HG02759 (cell line): ENCODE results near the gene CSNK1D.

ENCODE experiments used
- ATAC-seq: cut with Tn5 transposase; IDR thresholded peaks from one replicate; pipeline ENCODE4 v1.9.1; 2021; ENCODE audit warnings: mild to moderate bottlenecking, moderate library complexity; ENCODE audit not compliant: unreplicated experiment

Gene CSNK1D

DNA sequence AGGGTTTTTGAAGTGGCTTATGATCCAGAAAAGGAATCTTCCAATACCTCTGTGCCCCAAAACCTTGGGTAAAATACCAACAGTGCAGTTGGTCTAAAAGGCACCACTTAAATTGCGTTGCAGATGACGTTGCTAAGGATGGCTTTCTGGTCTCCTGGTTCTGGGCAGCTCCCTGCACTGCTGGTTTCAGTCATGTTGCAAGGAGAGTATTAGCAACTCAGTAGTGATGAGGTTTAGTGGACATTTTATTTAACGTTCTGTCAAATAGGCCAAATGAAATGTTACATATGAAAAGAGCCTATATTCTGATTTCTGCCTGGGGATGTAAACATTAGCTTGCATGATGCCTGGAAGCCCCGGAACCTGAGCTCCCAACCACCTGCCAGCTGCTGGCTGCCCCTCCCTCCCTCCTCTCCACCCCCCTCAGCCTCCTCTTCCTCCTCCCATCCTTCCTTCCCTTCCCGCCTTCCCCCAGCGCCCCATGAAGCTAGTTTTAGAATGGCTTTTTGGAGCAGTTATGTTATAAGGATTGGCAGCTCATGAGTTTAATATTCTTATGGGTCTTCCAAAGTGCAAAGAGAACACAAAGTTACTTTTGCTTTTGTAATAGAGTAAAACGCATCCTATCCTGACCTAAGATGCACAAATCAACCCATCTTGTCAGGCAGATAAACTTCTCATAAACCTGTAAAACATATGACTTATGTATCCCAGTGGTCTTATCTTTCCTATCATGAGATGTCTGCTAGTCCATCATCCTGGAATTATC is 23.2 kb upstream of the CSNK1D start:
- no peak for ATAC-seq

- ATAC-seq = no peak
Observed at GRCh38 chr17:82295472-82295814, 21.9 kb upstream of the CSNK1D start.

DNA sequence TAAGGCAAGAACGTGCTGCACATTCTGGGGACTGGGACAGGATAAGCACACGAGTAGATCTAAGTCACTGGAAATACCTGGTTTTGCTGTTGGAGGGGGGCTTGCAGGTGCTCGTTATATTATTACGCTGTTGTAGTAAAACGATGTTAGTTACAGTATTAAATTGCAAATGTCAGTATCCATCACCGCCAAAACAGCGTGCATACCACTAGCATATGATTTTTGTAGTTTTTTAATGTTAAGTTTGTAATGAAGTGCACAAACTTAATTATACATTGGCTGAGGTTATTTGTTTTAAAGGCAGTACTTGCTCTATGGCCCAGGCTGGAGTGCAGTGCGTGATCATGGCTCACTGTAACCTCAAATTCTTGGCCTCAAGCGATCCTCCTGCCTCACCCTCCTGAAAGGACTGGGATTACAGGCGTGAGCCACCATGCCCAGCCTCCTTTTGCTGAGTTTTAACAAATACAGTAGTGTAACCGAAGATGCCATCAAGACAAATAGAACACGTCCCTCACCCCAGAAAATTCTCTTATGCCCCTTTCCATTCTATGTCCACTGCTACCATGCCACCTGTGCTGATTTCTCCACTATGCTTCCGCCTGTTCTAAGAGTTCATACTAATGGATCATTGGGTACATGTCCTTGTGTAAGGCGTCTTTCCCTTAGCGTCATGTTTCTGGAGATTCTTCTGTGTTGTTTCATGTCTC is 20.7 kb upstream of the CSNK1D start:
- ATAC-seq = no peak

DNA sequence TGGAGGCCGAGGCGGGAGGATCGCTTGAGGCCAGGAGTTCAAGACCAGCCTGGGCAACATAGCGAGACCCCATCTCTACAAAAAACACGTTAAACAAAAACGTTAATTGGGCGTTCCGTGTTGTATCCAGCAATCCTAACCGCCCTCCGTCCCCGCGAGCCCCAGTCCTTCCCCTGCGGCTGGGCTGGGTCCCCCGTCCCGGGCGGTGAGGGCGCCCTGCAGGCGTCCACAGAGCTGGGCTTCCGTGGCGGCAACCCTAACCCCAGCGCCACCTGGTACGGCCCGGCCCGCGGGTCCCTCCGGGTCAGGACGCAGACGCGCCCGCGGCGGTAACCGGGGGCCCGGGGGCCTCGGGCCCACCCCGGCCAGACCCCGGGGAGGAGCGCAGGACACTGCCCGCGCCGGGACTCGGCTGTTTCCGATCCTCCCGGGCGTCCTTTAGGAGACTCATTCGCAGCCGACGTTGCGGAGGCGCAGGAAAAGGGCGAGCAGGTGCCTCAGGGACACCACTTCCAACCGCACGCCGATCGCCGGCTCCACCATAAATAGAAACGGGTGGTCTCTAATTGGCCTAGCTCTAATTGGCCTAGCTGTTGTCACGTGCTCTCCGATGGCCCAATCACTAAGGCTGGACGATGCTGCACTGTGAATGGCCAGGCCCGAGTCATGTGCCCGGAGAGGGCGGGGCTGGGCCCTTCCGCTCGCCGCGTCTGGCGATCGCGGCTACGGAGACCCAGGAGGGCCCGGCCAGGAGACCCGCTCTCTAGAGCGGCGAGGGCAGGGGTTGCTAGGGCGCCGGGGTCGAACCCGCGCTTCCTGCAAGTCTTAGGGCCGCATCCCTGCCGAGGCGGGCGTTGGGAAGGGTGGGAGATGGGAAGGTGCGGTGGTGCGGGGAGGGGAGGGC is 19.0 kb upstream of the CSNK1D start:
- peak; percentile 90 for ATAC-seq

DNA sequence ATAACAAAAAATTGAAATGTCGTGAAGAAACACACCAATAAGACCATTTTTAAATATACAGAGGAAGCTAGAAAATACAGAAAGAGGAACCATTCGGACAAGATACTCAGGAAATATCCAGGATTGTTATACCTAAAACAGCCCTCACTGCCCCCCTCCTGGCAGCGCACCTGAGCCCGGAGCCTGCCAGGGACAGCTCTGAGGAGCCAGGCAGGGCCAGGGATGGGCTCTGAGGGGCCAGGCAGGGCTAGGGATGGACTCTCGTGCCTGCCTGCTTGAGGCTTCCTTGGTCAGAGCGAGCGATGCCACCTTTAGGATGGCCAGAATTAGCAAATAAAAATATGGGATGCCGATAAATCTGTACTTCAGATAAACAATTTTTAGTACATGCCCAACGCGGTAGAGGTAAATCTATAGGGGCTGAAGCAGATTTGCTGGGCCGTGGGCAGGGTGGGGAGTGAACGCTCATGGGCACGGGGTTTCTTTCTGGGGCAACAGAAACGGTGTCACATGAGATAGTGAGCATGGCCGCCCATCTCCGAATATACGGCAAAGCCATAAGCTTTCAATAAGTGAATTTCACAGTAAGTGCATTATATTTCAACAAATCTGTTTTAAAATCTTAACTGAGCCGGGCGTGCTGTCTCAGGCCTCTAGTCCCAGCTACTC is 18.2 kb upstream of the CSNK1D start:
- no peak for ATAC-seq

DNA sequence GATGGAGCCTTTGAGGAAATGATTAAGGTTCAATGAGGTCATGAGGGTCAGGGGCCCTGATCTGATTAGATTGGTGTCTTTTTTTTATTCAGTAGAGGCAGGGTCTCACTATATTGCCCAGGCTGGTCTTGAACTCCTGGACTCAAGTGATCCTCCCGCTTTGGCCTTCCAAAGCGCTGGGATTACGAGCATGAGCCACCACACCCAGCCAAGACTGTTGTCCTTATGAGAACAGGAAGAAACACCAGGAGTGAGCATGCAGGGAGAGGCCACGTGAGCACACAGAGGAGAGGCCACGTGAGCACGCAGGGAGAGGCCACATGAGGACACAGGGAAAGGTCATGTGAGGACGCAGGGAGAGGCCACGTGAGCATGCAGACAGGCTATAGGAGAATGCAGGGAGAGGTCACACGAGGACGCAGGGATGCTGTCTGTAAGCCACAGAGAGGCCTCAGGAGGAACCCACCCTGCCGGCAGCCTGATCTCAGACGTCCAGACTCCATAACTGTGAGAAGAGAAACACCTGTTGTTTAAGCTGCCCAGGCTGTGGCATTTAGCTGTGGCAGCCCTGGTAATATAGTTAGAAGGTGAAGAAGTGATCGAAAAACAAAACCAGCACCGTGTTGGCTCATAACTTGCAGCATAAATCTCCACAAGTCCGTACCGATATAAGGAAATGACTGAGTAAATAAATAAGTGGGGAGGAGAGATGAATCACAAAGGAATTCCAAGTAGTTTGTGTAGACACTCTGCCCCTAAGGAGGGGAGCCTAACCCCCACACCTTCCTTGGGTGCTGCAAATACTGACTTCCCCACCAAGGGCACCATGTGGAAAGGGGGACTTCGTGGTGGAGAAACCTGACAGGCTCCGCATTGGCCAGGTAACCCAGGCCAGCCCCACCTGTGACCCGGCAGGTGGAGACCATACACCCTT is 14.6 kb upstream of the CSNK1D start:
- ATAC-seq = no peak

- no peak for ATAC-seq
Observed at GRCh38 chr17:82287013-82287867, 13.7 kb upstream of the CSNK1D start.

DNA sequence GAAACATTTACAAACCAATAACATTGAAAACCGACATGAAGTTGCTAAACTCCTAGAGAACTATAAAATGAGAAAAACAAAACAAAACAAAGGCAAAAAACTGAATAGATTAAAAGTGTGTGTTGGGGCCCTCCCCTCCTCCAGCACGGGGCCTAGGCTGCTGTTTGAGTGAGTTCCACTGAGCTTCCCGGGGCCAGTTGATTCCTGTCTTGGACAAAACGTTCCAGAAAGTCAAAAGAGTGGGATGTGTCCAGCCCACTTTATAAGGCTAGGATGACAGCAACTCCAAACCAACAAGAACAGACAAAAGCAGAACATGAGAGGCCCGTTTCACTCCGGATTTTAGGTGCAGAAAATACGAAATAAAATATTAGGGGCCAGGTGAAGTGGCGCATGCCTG is 11.6 kb upstream of the CSNK1D start:
- no peak for ATAC-seq

GRCh38 chr17:82283208-82283749 is 9.8 kb upstream of the CSNK1D start:
- ATAC-seq = no peak

DNA sequence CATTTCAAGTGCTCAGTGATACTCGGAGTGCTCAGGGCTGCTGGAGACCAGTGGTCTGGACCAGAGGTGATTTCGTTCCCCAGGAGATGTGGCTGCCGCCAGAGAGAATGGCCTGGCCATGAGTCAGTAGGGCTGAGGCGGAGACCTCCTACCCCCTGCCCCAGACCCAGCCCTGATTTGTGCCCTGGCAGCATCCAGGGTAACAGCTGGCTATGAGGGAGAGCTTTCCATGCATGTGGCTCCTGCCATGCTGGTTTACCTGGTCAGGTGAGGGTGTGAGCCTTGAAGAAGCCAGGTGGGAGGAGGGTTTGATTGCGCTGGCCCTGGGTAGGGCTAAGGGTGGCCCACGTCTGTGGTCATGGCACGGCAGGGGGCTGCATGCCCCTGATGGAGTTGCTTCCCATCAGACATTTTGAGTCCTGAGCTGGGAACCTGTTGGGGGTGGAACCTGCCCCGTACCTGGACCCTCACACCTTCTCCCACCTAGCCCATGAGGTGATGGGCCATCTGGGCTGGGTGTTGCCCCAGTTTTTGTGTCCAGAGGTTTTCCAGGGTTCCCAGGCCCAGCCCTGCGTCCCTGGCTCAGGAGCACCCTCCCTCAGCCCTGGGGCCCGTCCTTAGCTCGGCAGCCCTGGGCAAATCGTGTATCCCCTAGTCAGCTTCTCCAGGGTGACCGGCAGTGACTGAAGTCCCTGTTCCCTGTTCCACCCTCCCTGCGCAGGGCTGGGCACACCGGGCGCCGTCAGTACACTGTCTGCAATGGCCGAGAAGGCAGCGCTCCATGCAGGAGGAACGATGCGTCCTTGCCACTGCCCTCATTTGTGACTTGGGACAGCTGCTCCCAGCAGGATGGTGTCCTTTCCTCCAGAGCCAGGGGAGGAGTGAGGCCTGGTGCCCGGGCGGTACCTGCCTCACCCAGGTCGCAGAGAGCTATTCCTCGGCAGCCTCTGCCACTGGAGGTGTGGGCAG is 9.0 kb upstream of the CSNK1D start:
- ATAC-seq = no peak

GRCh38 chr17:82281502-82282238 is 8.2 kb upstream of the CSNK1D start:
- no peak for ATAC-seq

DNA sequence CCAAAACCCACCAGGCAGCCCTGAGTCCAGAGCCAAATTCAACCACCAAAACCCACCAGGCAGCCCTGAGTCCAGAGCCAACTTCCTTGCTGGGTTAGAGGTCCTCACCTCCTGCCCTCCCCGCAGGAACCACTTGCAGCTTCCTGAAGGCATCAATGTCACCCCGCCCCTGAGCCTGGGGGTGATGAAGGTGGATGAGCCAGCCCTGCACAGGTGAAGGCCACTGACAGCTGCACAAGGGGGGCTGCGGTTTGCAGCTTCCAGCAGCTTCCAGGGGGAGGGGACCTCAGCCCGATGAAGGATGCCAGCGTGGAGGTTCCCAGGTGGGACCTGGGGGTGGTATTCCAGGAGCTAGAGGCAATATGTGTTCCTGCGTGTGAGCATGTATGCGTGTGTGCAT is 7.6 kb upstream of the CSNK1D start:
- ATAC-seq = no peak

DNA sequence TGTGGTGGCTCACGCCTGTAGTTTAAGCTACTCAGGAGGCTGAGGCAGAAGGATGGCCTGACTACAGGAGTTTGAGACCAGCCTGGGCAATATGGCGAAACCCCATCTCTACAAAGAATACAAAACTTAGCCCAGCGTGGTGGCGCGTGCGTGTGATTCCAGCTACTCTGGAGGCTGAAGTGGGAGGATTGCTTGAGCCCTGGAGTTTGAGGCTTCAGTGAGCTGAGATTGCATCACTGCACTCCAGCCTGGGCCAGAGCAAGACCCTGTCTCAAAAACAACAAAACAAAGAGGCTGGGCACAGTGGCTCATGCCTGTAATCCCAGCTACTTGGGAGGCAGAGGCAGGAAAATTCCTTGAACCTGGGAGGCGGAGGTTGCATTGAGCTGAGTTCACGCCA is 7.0 kb upstream of the CSNK1D start:
- no peak for ATAC-seq

DNA sequence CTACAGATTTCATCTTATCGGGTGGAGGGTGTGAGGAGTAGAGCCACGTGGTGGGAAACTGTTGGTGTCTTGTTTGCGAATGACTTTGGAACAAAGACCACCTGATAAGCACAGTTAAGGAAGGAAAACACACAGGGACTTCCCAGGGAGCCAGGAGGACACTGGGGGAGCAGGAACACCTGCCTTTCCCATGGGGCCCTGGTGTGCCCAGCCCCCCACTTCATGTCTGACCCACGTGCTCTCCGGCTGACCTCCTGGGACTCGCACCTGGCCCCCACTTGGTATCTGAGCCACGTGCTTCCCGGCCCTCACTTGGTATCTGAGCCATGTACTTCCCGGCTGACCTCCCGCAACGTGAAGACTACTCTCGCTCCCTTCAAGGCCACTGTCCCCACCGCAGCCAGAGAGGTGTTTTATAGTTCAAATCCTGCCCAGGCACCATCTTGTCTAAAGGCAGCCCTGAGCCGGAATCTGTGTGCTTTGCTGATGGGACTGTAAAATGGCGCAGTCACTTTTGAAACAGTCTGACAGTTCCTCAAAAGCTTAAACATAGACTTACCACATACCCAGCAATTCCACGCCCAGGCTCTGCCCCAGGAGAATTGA is 5.4 kb upstream of the CSNK1D start:
- ATAC-seq = no peak

GRCh38 chr17:82278308-82278707 is 4.8 kb upstream of the CSNK1D start:
- ATAC-seq = no peak

DNA sequence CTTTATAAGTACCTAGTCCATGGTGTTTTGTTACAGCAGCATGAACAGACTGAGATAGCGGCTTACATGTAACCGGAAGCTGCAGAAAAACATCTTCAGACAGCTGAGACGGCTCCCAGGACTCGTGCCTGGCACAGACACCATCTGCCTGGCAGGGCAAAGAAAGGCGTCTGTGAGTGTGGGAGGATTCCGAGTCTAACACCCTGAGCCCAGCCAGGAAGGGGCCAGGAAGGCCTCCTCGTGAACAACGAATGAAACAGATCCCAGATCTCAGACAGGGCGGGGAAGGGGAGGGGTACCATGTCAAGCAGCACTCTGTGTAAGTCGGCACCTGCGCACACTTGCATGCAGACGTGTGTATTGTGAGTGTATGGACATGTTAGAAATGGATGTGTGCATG is 4.4 kb upstream of the CSNK1D start:
- ATAC-seq = no peak

GRCh38 chr17:82276938-82277337 is 3.4 kb upstream of the CSNK1D start:
- no peak for ATAC-seq
